Measurements from ENCODE around the gene ZDHHC6.
"Not testable (repeated sequence)": the region's sequence is repeated elsewhere in the genome, so short reads cannot be mapped to it uniquely, and the experiment has no call there.

ZDHHC6 gene, protein sequence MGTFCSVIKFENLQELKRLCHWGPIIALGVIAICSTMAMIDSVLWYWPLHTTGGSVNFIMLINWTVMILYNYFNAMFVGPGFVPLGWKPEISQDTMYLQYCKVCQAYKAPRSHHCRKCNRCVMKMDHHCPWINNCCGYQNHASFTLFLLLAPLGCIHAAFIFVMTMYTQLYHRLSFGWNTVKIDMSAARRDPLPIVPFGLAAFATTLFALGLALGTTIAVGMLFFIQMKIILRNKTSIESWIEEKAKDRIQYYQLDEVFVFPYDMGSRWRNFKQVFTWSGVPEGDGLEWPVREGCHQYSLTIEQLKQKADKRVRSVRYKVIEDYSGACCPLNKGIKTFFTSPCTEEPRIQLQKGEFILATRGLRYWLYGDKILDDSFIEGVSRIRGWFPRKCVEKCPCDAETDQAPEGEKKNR

GRCh38 chr10:112446855-112447619 is at the start of gene ZDHHC6, which contains the start of gene VTI1A:
TSS of gene ZDHHC6 (minus strand) at chr10:112446914. CDS start at chr10:112445436, 1,478 bp downstream.
TSS of gene VTI1A (plus strand) at chr10:112447215. CDS start at chr10:112447374, 159 bp downstream.
- peak; percentile 58 to 76 (median 70) for DNase-seq

DNA sequence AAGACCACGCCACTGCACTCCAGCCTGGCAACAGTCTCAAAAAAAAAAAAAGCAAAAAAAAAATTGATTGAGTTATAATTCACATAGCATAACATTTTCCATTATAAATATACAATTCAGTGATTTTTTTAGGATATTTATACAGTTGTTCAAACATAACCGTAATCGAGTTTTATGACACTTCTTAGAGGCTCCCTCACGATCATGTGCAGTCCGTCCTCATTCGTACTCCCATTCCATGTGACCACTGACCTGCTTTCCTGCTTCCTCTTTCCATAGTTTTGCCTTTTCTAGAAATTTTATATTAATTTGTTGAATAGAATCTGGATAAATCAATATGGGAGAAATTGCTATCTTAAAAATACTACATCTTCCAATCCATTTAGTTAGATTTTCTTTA is 46.0 kb upstream of the ZDHHC6 start:
- DNase-seq, result no peak

DNA sequence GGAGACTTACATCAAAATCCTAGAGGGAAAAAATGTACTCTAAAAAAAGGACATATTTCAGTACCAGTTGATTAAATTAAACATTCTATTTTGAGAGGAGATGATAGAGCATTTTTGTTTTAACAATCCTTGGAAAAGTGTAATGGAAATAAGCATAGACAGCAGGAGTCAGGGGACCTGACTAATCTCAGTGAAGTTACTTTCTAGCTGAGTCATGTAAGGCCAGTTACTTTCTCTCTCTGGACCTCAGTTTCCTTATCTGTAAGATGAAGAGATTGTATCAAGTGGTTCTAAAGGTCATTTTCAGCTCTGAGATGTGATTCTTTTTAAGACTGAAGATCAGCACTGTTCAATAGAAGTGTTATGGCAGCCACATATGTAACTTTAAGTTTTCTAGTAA is 44.4 kb upstream of the ZDHHC6 start:
- DNase-seq, result no peak

DNA sequence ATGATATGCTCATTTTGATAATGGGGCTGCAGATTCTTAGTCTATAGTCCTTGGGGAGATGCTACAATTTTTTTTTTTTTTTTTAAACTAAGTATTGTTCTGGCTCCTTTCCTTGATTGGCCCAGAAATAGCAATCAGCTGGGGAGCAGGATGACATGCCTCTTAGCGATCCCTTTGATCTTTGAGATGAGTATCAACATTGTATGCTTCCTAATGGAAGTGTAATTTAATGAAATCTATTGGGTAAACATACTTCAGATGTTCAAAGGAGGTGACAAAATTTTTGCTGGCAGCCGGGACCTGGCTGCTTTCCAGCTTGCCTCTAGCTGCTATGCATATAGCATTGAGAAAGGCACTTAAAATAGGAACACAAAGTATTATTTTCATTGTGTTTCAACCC is 43.8 kb upstream of the ZDHHC6 start:
- no peak for DNase-seq

- DNase-seq, result no peak
Observed at GRCh38 chr10:112487964-112488363, 41.2 kb upstream of the ZDHHC6 start.

- DNase-seq, result no peak
Observed at GRCh38 chr10:112484399-112484798, 37.7 kb upstream of the ZDHHC6 start.

- DNase-seq, result no peak
Observed at GRCh38 chr10:112481602-112482001, 34.9 kb upstream of the ZDHHC6 start.

- no peak for DNase-seq
Observed at GRCh38 chr10:112475575-112476218, 29.0 kb upstream of the ZDHHC6 start.

DNA sequence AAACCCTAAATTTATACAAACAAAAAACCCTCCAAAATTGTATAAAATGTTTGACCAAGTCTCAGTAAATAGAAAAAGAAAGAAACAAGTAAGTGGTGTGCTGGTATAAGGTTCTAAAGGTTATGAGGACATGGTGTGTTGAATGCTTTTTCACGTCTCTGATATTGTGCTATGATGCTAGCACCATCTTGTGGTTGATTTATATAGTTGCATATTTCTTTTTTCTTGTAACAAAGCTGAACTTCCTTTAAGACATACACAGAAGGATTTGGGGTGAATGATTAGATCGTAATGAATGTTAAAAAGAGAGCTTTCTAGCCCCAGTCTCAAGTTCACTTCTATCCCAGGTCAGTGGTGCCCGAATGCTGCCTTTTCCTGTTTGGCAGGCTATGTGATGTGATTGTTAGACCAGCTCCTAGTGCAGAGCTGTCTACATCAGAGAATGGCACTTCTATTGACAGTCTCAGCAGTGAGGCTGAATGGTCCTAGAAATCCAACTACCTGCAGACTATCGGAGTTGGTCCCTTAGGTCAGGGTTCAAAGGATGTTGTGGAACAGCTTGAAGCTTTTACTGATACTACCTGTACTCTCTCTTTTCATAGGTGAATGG is 25.3 kb upstream of the ZDHHC6 start:
- no peak for DNase-seq

- DNase-seq, result no peak
Observed at GRCh38 chr10:112467541-112468075, 20.9 kb upstream of the ZDHHC6 start.

GRCh38 chr10:112466802-112467201 is 20.1 kb upstream of the ZDHHC6 start:
- DNase-seq, result no peak

DNA sequence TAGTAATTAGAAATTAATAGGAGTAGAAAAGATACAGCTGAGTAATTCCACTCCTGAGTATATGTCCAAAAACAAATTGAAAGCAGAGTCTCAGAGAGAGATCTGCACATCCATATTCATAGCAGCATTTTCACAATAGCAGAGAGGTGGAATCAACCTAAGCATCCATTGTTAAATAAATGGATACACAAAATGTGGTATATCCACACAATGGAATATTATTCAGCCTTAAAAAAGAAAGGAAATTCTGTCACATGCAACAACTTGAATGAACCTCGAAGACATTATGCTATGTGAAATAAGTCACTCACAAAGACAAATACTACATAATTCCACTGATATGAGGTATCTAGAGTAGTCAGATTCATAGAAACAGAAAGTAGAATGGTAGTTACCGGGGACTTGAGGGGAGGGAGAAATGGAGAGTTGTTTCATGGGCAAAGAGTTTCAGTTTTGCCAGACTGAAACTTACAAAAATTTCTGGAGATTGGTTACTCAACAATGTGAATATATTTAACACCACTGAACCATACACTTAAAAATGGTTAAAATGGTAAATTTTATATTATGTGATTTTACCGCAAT is 18.7 kb upstream of the ZDHHC6 start:
- no peak for DNase-seq

GRCh38 chr10:112464074-112464473 is 17.4 kb upstream of the ZDHHC6 start:
- DNase-seq, result not testable (repeated sequence)

DNA sequence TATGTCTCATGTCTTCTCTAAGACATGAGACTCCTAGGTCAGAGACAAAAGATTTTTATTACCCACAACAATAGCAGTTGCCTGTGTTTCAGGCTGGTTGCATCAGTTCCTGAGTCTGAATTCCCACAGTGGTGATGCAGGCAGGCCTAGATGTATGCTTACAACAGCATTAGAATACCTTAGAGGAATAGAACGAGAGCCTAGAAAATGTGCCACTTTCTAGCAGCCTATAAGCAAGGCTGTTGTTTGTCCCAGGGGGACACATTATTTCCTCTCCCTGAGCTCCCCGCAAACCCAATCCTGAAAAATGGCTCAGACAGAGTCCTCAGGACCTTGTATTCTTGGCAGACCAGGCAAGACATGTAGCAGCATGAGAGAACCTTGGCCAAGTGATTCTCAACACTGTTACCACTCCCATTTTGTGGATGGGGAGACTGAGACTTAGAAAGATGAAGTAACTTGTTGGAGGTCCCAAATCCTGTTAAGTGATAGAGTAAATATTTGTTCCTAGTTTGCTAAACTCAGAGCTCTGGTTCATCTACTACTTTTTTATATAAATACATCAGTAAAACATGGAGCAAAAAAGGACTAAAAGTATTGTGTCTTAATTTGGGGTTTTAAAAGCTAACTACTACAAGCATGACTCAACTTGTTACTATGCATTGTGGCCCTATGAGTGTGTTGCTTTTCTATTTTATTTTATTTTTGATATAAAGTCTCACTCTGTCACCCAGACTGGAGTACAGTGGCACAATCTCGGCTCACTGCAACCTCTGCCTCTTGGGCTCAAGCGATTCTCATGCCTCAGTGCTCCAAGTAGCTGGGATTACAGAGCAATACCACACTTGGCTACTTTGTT is 14.5 kb upstream of the ZDHHC6 start:
- DNase-seq, result no peak

DNA sequence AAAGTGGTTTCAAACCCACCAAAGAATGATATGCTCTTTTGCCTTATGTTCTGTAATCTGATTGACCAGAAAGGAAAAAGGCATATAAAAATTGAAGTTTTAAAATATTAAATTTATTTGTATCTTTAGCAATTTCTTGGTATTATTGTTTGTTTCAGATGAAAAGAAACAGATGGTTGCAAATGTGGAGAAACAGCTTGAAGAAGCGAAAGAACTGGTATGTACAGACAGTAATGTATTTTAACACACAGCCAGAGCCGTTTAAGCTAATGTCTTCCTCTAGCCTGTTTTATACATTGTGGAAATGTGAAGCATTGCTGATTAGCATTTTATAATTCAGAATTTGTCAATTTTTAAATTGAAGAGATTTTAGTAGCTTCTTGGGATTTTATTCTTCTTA is 13.7 kb upstream of the ZDHHC6 start:
- no peak for DNase-seq

- DNase-seq, result no peak
Observed at GRCh38 chr10:112456533-112456932, 9.8 kb upstream of the ZDHHC6 start.

- DNase-seq, result no peak
Observed at GRCh38 chr10:112454910-112455779, 8.4 kb upstream of the ZDHHC6 start.

DNA sequence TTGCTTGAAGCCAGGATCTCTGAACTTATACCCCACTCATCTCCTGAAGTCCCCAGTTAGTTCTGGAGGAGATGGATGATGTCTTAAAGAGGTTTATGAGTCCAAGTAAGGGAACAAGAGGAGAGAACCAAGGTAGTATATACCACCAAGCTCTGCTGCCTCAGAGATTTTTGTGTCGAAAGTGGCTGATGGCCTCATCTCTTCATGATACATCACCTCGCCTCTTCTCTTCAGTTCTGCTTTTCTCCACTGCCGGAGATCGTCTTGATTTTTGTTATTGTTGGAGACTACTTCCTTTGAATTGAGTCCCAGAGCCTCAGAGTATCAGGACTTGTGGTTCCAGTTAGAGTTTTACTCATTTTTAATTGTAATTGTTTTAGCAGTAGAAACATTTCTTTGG is 2.2 kb upstream of the ZDHHC6 start:
- no peak for DNase-seq

GRCh38 chr10:112447620-112447928 is 860 bp upstream of the ZDHHC6 start:
- DNase-seq, result no peak

DNA sequence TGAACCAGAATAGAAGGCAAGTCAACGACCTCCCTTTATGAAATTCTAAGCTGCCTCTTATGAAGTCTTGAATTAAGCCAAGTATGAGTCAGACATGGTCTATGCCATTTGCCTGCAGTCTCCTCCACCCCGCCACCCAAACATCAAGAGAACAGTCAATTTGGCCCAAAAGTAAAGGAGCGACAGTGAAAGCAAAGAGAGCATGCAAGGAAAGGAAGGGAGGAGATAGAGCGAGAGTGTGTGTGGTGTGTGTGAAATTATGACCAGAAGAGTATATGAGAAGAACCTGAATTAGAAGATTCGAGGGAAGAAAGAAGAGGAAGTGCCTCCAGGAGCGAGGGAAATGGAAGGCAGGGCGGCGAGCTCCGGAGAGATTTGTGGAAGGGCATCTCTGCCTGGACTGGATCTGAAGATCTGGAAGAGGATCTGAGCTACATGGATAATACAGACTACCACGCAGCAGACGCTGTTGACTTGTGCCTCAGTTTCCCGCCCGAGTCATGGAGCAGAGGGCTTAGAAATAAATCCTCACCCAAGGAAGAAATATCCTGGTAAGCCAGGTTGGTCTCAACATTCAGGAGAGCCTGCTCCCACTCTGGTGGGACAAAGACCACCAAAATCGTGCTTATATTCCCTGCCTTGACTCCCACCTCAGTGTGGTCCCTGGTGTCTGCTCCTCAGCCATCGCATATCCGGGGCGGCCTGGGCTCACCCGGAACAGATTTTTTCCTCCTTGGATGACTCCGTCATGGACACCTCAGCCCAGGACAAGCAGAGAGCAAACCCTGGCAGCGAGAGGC is 459 bp downstream of the ZDHHC6 start:
- no peak for DNase-seq
